Neural crest cell (in vitro differentiated cells): ENCODE measurements around the gene CLEC16A. TPM values are rescaled to one million over a fixed set of nuclear protein-coding genes. Genes with fewer than 3 reads are reported as not detected.

Source experiments
- DNase-seq: peaks from one replicate; pipeline ENCODE4 v3.0.0; 2021; ENCODE audit warnings: low read depth, mixed read lengths, low spot score
- H3K27ac Mint-ChIP-seq: one replicate; pipeline ENCODE4 v1.8.0; 2021; ENCODE audit warnings: mild to moderate bottlenecking, mixed read lengths; ENCODE audit not compliant: unreplicated experiment
- H3K27me3 Mint-ChIP-seq: 2 replicates; pipeline ENCODE4 v1.8.0; 2021; ENCODE audit warnings: low read depth, mild to moderate bottlenecking, mixed read lengths
- H3K36me3 Mint-ChIP-seq: 2 replicates; pipeline ENCODE4 v1.8.0; 2021; ENCODE audit warnings: low read depth, mild to moderate bottlenecking, mixed read lengths
- H3K4me1 Mint-ChIP-seq: 2 replicates; pipeline ENCODE4 v1.8.0; 2021; ENCODE audit warnings: mixed read lengths
- H3K4me3 Mint-ChIP-seq: one replicate; pipeline ENCODE4 v1.8.0; 2021; ENCODE audit warnings: mild to moderate bottlenecking, mixed read lengths
- H3K9me3 Mint-ChIP-seq: 2 replicates; pipeline ENCODE4 v1.8.0; 2021; ENCODE audit warnings: mixed read lengths
- total RNA-seq: library from RNA; stranded (reverse); gene quantifications from 2 replicates; pipeline ENCODE4 v1.2.1, GENCODE V29; 2021
- TF ChIP-seq, protein P1 (sequence below): fragments of 200-600 bp; sonication (generic); conservative IDR thresholded peaks from 2 replicates; pipeline ENCODE4 v1.5.0; 2021; ENCODE audit warnings: antibody characterized with exemption, mild to moderate bottlenecking

Gene CLEC16A
- total RNA-seq, 1 donor from 2014 or later, result 21.3 TPM

DNA sequence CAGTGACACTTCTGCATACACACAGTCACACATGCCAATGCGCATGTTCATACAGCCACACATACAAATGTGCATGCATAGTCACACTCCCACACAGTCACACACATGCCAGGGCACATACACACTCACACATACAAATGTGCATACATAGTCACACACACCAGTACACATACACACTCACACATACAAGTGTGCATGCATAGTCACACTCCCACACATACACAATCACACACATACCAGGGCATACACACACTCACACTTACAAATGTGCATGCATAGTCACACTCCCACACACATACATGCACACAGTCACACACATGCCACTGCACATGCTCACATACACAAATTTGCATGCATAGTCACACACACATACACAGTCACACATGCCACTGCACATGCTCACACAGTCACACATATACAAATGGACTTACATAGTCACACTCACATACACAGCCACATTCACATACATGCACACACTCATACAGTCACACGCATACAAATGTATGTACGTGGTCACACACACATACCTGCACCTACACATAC, 227.5 kb downstream of the CLEC16A start:
- H3K27me3 Mint-ChIP-seq, result no peaks in the 10 kb centered on the region
- H3K27ac Mint-ChIP-seq, result no peak overlapping the region
- no peaks in the 10 kb centered on the region for H3K4me1 Mint-ChIP-seq

DNA sequence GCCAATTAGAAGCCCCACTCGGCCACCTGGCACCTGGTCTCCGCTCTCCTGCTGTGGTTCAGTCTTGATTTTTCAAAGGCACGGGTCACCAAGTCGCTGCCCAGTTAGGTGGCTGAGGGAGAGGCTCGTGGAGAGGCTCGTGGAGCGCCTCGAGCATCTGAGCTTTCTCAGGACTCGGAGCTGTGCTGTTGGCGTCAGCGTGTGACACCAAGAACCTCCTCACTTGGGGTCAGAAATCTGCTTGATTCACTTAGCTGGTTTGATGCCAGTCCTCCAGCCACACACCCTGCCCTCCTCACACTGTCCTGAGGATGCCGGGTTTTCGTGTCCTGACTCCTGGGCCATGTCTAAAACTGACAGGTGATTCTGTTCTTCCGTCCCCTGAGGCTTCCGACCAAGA, 229.1 kb downstream of the CLEC16A start:
- no peaks in the 10 kb centered on the region for H3K27me3 Mint-ChIP-seq
- peaks cover 4% of the 10 kb centered on the region for H3K36me3 Mint-ChIP-seq
- no peaks in the 10 kb centered on the region for H3K9me3 Mint-ChIP-seq
- no peak for DNase-seq
- no peak overlapping the region for H3K4me3 Mint-ChIP-seq
- no peak overlapping the region for H3K27ac Mint-ChIP-seq
- TF ChIP-seq, protein P1, sequence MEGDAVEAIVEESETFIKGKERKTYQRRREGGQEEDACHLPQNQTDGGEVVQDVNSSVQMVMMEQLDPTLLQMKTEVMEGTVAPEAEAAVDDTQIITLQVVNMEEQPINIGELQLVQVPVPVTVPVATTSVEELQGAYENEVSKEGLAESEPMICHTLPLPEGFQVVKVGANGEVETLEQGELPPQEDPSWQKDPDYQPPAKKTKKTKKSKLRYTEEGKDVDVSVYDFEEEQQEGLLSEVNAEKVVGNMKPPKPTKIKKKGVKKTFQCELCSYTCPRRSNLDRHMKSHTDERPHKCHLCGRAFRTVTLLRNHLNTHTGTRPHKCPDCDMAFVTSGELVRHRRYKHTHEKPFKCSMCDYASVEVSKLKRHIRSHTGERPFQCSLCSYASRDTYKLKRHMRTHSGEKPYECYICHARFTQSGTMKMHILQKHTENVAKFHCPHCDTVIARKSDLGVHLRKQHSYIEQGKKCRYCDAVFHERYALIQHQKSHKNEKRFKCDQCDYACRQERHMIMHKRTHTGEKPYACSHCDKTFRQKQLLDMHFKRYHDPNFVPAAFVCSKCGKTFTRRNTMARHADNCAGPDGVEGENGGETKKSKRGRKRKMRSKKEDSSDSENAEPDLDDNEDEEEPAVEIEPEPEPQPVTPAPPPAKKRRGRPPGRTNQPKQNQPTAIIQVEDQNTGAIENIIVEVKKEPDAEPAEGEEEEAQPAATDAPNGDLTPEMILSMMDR, result no peak
- H3K4me1 Mint-ChIP-seq, result no peaks in the 10 kb centered on the region

More for the DNA sequence above, 227.5 kb downstream of the CLEC16A start:
- Mint-ChIP-seq H3K36me3 (peaks cover 4% of the 10 kb centered on the region), H3K4me3 (no peak overlapping the region), H3K9me3 (no peaks in the 10 kb centered on the region)
- TF ChIP-seq, protein P1, result no peak
- DNase-seq, result no peak

DNA sequence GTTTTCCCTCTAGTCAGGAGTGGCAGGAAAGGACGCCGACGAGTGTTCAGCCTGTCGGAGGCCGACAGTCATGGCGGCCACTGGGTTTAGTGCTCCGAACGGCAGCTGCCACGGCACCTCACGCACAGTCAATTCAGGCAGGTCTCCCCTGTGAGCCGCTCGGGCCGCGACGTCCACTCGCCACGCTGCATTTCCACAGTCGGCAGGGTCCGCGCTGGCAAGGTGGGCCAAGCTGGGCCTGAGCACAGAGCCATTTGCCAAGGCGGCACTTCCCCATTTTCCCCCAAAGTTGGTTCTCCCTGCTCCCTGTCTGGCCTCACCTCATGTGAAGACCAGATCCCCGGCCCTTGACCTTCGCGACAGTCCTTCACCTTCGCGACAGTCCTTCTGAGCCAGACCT, 229.8 kb downstream of the CLEC16A start:
- no peak for DNase-seq
- Mint-ChIP-seq H3K9me3 (no peaks in the 10 kb centered on the region), H3K36me3 (peaks cover 4% of the 10 kb centered on the region), H3K4me3 (no peak overlapping the region), H3K27ac (peak overlapping the region; percentile 71), H3K27me3 (no peaks in the 10 kb centered on the region), H3K4me1 (no peaks in the 10 kb centered on the region)
- TF ChIP-seq, protein P1, result no peak

DNA sequence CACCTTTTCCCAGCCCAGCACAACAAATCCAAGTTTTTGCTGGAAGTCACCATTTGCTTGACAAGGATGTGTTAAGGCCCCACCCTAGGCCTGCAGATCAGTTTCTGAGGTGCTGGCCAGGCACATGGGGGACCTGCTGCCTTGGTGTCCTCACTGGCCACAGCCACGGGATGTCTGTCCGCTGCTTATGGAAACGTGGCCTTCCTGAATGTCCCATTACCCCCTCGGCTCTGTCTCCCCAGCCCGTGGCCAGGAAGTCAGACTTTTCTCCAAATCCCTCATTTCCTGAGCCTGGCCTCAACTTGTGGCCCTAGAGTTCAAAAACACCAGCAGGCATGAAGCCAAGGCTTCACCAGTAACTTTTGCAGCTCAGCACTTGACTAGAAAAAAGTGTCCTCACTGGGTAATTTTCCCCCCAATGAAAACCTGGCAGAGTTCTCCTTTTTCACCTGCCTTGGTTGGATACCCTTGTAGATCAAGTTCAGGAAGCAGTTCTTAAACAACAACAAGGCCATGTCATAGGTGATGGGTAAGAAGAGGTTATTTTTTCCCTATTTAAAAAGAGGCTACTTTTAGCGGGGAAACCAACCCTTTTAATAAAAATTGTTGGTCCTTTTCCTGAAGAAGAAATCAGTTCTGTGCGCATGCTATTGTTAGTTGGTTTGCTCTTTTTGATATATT, 230.9 kb downstream of the CLEC16A start:
- Mint-ChIP-seq H3K4me3 (no peak overlapping the region), H3K27me3 (no peaks in the 10 kb centered on the region), H3K27ac (peak overlapping the region; percentile 72), H3K4me1 (no peaks in the 10 kb centered on the region), H3K36me3 (peaks cover 4% of the 10 kb centered on the region), H3K9me3 (no peaks in the 10 kb centered on the region)
- TF ChIP-seq, protein P1, result no peak
- DNase-seq, result no peak

DNA sequence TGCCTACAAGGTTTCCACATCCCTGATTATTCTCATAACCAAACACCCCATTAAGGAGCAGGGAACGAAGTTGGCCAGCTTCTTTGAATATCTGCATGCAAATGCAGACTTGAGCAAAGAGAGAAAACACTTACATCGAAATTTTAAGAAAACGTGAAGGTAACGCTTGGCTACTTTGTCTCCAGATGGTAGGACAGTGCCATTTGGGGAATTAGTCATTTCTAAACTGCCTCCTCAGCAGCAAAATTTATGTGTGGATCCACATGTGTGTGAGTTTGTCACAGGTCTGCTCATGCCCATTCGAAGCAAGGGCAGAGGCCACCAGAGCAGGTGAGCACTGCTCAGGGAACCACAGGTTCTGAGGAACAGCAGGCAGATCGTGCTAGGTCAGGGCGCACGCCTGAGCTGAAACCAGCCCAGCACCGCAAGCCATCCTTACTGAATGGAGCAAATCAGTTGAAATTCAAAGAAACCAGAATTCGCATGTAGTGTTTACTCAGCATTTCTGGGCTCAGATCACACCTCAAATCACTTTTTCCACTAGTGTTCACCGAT, 231.5 kb downstream of the CLEC16A start:
- TF ChIP-seq, protein P1, result no peak
- Mint-ChIP-seq H3K4me1 (no peaks in the 10 kb centered on the region), H3K4me3 (no peak overlapping the region), H3K36me3 (peaks cover 4% of the 10 kb centered on the region), H3K27ac (peak overlapping the region; percentile 19), H3K9me3 (no peaks in the 10 kb centered on the region), H3K27me3 (no peaks in the 10 kb centered on the region)
- no peak for DNase-seq
